HG02588 (cell line): ENCODE data around the gene KCNG2.

Source experiments
- ATAC-seq: cut with Tn5 transposase; IDR thresholded peaks from one replicate; pipeline ENCODE4 v1.9.1; 2021; ENCODE audit warnings: mild to moderate bottlenecking, moderate library complexity; ENCODE audit not compliant: unreplicated experiment

Gene KCNG2

GRCh38 chr18:79934311-79935097 is 136.8 kb downstream of the KCNG2 start:
- ATAC-seq, result no peak

DNA sequence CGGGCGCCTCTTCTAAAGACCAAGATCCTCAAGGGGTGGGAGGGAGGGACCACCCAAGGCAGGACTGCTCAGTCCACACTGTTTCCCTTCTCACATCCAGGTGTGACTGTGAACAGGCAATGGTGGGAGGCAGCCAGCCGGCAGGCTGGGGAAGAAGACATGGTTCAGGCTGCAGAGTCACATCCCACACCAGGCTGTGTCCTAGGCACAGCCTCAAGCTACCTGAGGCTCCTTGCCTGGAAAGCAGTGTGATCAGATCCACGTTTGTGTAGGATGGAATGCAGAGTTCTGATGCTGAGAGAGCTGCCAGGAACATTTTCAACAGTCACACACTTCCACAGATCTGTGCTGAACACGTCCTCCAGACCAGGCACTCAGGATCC is 137.4 kb downstream of the KCNG2 start:
- no peak for ATAC-seq

DNA sequence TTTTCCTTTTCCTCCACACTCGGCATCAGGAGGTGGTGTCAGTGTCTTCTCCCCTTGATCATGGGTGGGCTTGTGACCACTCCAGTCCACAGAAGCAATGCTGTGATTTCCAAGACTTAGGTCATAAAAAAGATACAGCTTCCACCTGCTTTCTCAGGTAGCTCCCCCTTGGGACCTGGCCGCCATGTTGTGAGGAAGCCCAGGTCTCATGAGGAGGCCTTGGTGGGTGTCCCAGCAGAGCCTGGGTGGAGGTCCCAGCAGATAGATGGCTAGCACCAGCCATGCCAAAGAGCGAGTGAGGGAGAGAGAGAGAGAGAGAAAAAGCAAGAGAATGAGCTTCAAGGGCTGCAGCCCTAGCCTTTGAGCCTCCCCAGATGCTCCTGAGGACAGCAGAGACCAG is 137.8 kb downstream of the KCNG2 start:
- ATAC-seq, result no peak

DNA sequence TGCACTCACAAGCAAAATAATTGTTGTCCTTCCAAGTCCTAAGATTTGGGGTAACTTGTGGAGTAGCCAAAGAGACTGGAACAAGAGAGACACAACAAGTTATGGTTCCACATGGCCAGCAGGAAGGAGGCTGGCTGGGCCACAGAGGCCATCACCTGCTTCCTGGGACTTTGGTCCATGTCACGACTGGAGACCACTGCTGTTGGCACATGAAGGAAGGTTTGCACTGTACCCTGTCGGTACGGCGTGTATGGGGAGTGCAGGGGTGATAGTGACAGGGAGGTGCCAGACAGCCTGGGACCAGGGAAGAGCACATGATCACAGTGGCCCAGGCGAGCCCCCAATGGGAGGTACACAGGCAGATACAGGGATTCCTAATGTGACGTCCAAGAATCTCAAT is 138.2 kb downstream of the KCNG2 start:
- ATAC-seq, result no peak

DNA sequence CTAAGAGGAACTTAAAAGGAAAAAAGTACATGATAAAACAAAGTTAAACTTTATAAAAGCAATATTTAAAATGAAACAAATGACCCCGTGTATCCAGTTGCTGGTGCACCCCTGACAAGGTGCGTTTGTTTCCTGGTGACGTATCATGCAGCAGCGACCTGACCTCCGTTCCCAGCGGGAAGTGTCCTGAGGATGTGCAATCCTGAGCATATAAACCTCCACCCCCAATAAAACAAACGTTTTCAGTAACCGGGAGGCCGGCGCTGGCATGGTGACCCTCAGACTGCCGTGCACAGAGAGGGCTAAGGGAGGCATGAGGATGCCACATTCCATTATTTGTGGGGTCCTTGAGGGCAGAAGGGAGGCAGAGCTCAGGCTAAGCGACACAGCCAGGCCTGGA is 138.9 kb downstream of the KCNG2 start:
- no peak for ATAC-seq

DNA sequence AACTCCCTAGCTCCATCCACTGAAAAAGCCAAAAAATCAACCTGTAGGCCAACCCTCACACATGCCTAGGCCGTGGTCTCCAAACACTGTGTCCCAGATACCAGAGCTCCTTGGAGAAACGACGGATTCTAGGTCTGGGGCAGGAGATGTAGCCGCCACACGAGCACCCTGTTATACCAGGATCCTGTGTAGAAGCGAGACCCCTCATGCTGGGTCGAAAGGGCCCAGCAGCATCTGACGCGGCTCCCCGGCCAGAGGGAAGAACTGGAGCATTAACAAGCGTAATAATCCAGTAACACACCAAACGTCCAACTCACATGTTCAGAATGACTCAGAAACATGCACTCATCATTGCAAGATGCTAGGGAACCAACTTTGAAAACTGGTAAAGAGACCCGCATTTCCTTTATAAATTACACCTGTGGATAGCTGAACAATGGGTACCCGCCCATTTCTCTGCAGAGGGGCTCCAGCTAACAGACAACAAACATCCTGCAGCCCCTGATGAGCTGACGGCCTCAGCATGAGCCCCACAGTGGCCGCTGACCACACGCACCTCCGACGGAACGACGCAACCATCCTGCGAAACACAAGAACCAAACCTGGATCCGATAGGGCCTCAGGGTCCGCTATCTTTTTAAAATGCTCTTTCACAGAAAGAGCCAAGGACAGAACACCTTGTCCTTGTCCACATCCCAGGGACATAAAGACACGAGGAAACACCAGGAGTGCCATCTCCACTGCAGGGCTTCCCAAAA is 139.5 kb downstream of the KCNG2 start:
- no peak for ATAC-seq

DNA sequence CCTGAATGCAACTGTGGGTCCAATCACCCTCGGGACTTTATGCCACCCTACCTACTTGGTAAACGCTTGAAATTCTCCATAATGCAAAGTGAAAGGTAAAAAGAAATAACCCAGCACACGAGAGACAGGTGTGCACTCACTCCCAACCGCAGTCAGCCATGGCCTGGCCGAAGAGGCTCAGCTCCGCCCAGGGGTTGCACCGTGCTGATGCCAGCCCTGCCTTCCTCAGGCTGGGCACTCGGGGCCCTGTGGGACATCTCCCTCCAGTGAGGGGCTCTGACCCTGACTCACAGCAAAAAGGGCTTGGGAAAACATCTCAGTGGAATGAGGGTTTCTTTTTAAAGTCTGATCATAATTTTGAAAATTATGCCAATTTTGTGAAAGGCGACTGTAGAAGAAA is 140.5 kb downstream of the KCNG2 start:
- ATAC-seq, result no peak

DNA sequence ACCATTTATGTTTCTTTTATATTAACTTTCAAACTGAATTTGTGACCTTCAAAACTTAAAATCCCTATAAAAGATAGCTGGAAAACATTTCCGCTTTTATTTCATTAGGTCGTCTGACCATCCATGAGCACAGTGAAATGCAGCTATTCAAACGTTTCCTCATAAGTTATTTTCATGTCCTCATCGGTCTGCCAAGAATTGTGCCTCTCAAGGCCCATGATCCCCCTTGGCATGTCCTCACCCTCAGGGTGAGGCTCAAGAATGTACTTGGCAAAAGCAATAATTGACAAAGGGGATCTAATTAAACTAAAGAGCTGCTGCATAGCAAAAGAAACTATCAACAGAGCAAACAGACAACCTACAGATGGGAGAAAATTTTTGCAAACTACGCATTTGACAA is 141.4 kb downstream of the KCNG2 start:
- ATAC-seq, result no peak

DNA sequence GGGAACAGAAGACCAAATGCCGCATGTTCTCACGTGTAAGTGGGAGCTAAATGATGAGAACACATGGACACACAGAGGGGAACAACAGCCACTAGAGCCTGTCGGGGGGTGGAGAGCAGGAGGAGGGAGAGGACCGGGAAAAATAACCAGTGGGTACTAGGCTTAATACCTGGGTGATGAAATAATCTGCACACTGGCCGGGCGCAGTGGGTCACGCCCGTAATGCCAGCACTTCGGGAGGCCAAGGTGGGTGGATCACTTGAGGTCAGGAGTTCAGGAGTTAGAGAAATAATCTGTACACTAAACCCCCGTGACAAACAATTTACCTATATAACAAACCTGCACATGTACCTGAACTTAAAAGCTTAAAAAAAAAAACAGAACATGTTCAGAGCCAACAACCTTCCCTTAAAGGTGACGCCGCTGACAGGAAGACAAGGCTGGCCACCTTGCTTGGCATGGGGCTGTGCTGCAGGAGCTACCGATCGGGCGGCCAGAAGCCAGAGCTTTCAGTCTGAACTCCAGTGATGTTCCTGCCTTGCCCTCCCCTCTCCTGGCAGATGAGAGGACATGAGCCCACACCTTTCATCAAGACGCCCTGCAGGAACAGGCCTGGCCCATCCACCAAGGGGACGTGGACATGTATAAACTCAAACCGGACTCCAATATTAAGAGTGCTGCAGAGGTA is 142.5 kb downstream of the KCNG2 start:
- ATAC-seq, result no peak

GRCh38 chr18:79940814-79941472 is 143.2 kb downstream of the KCNG2 start:
- ATAC-seq, result no peak

DNA sequence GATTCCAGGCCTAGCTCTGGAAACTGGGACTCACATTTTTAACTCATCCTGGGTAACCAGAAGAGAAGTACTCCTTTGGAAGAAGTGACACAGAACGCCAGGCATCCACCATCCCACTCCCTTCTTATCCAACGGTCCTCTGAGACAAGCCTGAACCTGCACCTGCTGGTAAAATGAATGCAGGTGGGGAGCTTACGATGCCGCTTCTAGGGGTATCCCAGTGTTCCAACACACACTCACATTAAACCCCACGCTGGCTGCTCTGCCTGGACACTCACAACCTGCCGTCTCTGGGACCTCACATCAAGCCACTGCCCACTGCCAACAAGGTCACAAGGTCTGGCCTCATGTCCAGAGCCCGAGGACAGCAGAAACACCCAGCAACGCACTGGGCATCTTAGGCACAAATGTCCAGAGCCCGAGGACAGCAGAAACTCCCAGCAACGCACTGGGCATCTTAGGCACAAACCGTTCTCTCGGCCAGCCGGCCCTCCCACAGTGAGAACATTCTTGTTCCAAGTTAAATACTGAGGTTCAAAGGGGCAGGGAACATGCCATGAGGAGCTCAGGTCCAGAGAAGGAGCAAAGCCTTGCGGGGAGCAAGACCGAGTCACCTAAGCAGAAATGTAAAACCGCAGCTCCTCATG is 143.9 kb downstream of the KCNG2 start:
- ATAC-seq, result no peak

GRCh38 chr18:79942211-79942610 is 144.5 kb downstream of the KCNG2 start:
- ATAC-seq, result no peak

DNA sequence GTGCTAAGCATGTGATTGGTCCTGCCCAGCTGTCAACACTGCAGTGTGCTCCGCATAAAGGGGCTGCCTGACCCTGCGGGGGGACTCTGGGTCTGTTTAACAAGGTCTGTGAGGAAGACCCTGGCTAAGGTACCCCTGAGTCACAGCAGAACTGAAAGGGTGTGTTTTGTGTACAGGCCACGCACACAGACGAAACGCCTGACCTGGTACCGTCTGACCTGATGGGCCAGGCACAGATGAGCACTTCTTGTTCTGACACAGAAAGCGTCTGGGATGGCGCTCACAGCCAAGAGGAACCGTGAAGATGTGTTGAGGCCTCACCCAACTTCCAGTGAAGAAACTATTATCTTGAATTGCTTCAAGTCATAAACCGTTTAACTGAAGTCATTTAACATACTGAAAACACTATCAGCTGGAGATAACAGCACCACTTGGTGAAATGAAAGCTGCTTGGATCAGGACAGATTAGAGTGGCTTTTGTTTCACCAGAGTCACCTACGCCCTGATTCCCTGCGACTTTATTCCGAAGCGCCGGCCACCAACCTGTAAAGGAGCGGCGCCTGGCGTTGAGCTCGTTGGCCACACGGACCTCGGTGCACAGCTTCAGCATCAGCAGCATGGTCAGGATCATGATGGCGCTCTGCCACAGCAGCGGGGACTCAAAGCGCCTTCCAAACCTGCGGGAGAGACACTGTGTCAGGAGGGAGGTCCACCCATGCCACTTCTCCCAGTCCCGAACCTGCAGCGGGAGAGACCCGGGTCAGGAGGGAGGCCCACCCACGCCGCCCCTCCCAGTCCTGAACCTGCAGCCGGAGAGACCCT is 145.3 kb downstream of the KCNG2 start:
- ATAC-seq, result no peak

- ATAC-seq, result no peak
Observed at GRCh38 chr18:79943608-79944125, 145.9 kb downstream of the KCNG2 start.

DNA sequence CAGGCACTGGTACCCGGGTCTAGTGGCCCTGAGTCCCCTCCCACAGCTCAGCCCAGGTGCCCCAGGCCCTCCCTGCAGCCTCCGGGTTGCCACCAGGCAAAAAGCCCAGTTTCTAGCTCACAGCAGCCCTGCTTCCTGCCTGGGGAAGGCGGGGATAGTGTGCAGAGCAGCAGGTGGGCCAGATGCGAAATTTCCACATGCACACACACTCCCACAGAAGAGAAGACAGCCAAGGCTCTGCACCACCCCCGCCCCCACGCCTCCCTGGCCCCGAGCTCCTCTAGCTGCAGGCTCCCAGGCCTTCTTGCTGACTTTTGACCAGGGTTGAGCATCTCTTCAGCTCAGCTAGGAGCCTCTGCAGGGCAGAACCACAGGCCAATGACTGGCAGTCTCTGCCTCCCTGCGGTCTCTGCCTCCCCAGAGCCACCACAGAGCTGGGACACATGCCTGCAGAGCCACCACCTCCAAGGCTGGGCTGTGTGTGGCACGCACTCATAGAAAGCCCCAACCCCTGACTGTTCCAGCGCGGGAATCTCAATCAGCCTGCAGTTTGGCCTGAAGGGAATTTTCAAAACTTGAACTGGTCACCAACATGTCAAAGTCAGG is 146.5 kb downstream of the KCNG2 start:
- ATAC-seq, result peak; percentile 38

DNA sequence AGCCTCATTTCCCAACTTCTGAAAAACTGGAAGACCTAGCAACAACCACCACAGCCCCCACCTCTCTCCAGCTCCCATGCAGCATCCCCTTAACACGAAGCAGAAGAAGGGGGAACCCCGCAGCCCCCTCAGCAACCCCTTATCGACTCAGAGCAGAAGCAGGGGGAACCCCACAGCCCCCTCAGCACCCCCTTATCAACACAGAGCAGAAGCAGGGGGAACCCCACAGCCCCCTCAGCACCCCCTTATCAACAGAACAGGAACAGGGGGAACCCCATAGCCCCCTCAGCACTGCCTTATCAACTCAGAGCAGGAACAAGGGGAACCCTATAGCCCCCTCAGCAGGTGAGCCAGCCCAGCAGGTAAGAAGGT is 147.0 kb downstream of the KCNG2 start:
- peak; percentile 13 for ATAC-seq

GRCh38 chr18:79945118-79946042 is 147.6 kb downstream of the KCNG2 start:
- no peak for ATAC-seq

DNA sequence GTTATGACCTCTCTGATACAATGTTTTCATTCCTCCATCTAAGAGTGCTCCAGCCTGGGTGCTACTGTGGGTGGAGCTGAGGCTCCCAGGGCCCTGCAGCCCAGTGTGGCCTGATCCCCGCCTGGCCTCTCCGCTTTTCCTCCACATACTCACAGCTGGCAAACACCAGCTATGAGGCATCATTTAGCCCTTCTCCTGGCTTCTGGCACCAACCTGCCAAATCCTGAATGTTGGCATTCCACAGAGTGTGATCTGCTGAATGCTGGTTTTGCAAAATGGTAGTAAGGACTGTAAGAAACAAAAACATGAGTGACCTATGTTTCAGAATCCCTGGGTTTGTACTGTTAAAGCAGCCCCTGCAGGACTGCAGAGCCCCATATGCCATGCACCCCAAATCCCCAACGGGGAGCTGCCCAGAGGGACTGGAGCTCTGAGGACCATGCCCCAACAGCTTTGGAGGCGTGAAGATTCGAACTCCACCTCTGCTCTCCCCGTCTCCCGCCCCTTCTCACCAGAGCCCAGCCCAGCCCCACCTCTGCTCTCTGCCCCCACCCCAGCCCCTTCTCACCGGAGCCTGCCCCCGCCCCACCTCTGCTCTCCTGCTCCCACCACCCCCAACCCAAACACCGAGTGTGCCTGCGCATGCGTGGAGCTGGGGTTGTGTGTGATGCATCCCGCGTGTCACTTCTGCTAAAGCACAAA is 149.5 kb downstream of the KCNG2 start:
- ATAC-seq, result no peak
